Liver (tissue), 3 donors: ENCODE data around the gene CLTC.

Experiments
- CTCF ChIP-seq: fragments of 150-350 bp; IDR thresholded peaks from 2 replicates; pipeline ENCODE4 v1.5.1; 2017; ENCODE audit warnings: improper control_type of control experiment, low read depth, low read length; ENCODE audit not compliant: missing input control
- EGR1 ChIP-seq, 2 donors: IDR thresholded peaks; 2 replicates each; pipeline ENCODE4 v1.6.1; 2016 to 2018; ENCODE audit warnings: antibody characterized with exemption in 2 of 2, low read depth in 2 of 2
- FOXA1 ChIP-seq: IDR thresholded peaks from 2 replicates; pipeline ENCODE4 v1.6.1; 2016; ENCODE audit warnings: antibody characterized with exemption
- GABPA ChIP-seq, 2 donors: IDR thresholded peaks in 1 of 2; conservative IDR thresholded peaks in 1 of 2; 2 replicates each; pipeline ENCODE4 v1.6.1; 2016; ENCODE audit warnings: antibody characterized with exemption in 2 of 2, mild to moderate bottlenecking in 1 of 2, moderate library complexity in 1 of 2
- REST ChIP-seq: IDR thresholded peaks from 2 replicates; pipeline ENCODE4 v1.6.1; 2016; ENCODE audit warnings: antibody characterized with exemption, mild to moderate bottlenecking
- donor health status: healthy.
- donor health status: healthy.

GRCh38 chr17:59651346-59651745, 31.7 kb downstream of the CLTC start:
- TF ChIP-seq CTCF (no peak), EGR1 (IDR thresholded peaks at IDR 0.05; ENCODE audit: low read depth in 2 of 2) (no peak), GABPA (IDR thresholded peaks at IDR 0.05 in 1 of 2, conservative IDR thresholded peaks at IDR 0.05 in 1 of 2) (no peak), FOXA1 (no peak), REST (no peak)
